ENCODE results near the gene BSG.
"Not testable (repeated sequence)": the region's sequence is repeated elsewhere in the genome, so short reads cannot be mapped to it uniquely, and the experiment has no call there.

The BSG gene

GRCh38 chr19:620166-620862 is 47.9 kb downstream of the BSG start:
- no peak for DNase-seq (ENCODE audit: low spot score)

GRCh38 chr19:621191-621590 is 48.8 kb downstream of the BSG start:
- not testable (repeated sequence) for DNase-seq (ENCODE audit: low spot score)

GRCh38 chr19:621819-622218 is 49.4 kb downstream of the BSG start:
- DNase-seq (ENCODE audit: low spot score): no peak

- DNase-seq (ENCODE audit: low spot score): no peak
Measured at GRCh38 chr19:622666-623065, 50.3 kb downstream of the BSG start.

GRCh38 chr19:623175-623916 is 51.0 kb downstream of the BSG start:
- DNase-seq (ENCODE audit: low spot score): no peak

- DNase-seq (ENCODE audit: low spot score): no peak
Measured at GRCh38 chr19:623974-624373, 51.6 kb downstream of the BSG start.

GRCh38 chr19:624433-625109 is 52.2 kb downstream of the BSG start:
- DNase-seq (ENCODE audit: low spot score): no peak

GRCh38 chr19:625257-625656 is 52.9 kb downstream of the BSG start:
- no peak for DNase-seq (ENCODE audit: low spot score)

GRCh38 chr19:626566-626965 is 54.2 kb downstream of the BSG start:
- not testable (repeated sequence) for DNase-seq (ENCODE audit: low spot score)

GRCh38 chr19:628168-628567 is 55.8 kb downstream of the BSG start:
- DNase-seq (ENCODE audit: low spot score): no peak

GRCh38 chr19:629515-629914 is 57.1 kb downstream of the BSG start:
- not testable (repeated sequence) for DNase-seq (ENCODE audit: low spot score)

- no peak for DNase-seq (ENCODE audit: low spot score)
Measured at GRCh38 chr19:629961-630714, 57.7 kb downstream of the BSG start.

GRCh38 chr19:632579-633067 is 60.2 kb downstream of the BSG start:
- no peak for DNase-seq (ENCODE audit: low spot score)

Data from pons (tissue), 1 donor.